ENCODE measurements around the gene ZNF593OS. TPM values are rescaled to one million over a fixed set of nuclear protein-coding genes. Genes with fewer than 3 reads are reported as not detected.

ZNF593OS gene
- total RNA-seq, 2 experiments from 2014 or later, result not detected

DNA sequence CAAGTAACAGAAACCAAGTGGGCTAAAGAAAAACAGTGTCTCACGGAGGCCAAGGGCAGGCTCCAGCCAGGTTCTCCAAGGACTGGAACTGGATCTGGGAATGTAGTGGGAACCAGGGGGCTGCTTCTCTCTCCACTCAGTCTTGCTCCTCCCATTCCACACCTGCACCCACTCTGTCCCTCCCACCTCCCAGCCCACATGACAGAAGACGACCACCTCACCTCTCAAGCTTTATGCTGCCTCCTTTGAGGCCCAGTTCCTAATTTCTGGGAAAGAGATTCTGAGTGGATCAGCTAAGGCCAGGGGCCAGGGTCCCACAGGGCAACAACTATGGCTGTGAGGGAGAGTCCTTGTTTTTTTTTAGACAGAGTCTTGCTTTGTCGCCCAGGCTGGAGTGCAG lies 43.6 kb upstream of the ZNF593OS start:
- no peaks in the 10 kb centered on the region for H3K36me3 Mint-ChIP-seq (ENCODE audit: low read depth)
- no peak overlapping the region for H3K27ac Mint-ChIP-seq
- no peaks in the 10 kb centered on the region for H3K27me3 Mint-ChIP-seq
- DNase-seq, result no peak
- TF ChIP-seq, protein P1, sequence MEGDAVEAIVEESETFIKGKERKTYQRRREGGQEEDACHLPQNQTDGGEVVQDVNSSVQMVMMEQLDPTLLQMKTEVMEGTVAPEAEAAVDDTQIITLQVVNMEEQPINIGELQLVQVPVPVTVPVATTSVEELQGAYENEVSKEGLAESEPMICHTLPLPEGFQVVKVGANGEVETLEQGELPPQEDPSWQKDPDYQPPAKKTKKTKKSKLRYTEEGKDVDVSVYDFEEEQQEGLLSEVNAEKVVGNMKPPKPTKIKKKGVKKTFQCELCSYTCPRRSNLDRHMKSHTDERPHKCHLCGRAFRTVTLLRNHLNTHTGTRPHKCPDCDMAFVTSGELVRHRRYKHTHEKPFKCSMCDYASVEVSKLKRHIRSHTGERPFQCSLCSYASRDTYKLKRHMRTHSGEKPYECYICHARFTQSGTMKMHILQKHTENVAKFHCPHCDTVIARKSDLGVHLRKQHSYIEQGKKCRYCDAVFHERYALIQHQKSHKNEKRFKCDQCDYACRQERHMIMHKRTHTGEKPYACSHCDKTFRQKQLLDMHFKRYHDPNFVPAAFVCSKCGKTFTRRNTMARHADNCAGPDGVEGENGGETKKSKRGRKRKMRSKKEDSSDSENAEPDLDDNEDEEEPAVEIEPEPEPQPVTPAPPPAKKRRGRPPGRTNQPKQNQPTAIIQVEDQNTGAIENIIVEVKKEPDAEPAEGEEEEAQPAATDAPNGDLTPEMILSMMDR (IDR thresholded peaks at IDR 0.05), result no peak
- no peak for ATAC-seq
- intact Hi-C loops (cut with micrococcal nuclease), result no loop called here
- H3K9me3 Mint-ChIP-seq, result no peaks in the 10 kb centered on the region
- ChIA-PET CTCF (interaction anchor here (1.0 to 1.4 kb wide), 2 partner anchors 19 to 202 kb away, joined by 3 to 4 read pairs; partner anchors contain the start of gene CEP85), POLR2A (interaction anchor here (0.6 kb wide), 1 partner anchor 96 kb away, joined by 3 read pairs; no protein-coding TSS in a partner anchor)
- no peaks in the 10 kb centered on the region for H3K4me1 Mint-ChIP-seq (ENCODE audit: low read depth)
- H3K4me3 Mint-ChIP-seq, result no peak overlapping the region

DNA sequence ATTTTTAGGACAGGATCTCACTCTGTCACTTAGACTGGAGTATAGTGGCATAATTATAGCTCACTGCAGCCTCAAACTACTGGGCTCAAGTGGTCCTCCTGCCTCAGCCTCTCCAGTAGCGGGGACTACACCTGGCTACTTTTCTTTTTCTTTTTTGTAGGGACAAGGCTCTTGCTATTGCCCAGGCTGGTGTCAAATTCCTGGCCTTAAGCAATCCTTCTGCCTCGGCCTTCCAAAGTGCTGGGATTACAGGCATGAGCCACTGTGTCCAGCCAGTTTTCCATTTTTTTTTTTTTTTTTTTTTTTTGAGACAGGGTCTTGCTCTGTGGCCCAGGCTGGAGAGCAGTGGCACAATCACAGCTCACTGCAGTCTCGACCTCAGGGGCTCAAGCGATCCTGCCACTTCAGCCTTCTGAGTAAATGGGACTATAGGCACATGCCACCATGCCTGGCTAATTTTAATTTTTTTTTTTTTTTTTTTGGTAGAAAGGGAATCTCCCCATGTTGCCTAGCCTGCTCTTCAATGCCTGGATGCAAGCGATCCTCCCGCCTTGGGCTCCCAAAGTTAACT lies 41.8 kb upstream of the ZNF593OS start:
- Mint-ChIP-seq H3K27ac (no peak overlapping the region), H3K9me3 (no peaks in the 10 kb centered on the region), H3K4me3 (no peak overlapping the region), H3K4me1 (ENCODE audit: low read depth) (no peaks in the 10 kb centered on the region), H3K27me3 (no peaks in the 10 kb centered on the region), H3K36me3 (ENCODE audit: low read depth) (no peaks in the 10 kb centered on the region)
- no peak for ATAC-seq
- DNase-seq, result no peak
- CTCF ChIA-PET, result interaction anchor here (0.8 to 2.9 kb wide), 4 partner anchors 9 to 204 kb away, joined by 3 to 8 read pairs (median 4); partner anchors contain the start of gene CEP85
- intact Hi-C loops (cut with micrococcal nuclease), result no loop called here
- POLR2A ChIA-PET, result interaction anchor here (1.0 kb wide), 1 partner anchor 714 kb away, joined by 3 read pairs; no protein-coding TSS in a partner anchor
- TF ChIP-seq, protein P1 (IDR thresholded peaks at IDR 0.05), result no peak

DNA sequence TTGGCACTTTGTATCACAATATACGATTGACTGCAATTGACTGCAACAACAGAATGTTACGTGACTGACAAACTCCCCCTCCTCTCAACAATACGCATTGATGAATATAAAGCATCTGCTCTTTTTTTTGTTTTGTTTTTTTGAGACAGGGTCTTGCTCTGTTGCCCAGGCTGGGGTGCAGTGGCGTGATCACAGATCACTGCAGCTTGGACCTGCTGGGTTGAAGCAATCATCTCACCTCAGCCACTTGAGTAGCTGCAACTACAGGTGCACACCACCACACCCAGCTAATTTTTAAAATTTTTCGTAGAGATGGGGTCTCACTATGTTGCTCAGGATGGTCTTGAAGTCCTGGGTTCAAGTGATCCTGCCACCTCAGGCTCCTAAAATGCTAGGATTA lies 41.1 kb upstream of the ZNF593OS start:
- no peak overlapping the region for H3K4me3 Mint-ChIP-seq

DNA sequence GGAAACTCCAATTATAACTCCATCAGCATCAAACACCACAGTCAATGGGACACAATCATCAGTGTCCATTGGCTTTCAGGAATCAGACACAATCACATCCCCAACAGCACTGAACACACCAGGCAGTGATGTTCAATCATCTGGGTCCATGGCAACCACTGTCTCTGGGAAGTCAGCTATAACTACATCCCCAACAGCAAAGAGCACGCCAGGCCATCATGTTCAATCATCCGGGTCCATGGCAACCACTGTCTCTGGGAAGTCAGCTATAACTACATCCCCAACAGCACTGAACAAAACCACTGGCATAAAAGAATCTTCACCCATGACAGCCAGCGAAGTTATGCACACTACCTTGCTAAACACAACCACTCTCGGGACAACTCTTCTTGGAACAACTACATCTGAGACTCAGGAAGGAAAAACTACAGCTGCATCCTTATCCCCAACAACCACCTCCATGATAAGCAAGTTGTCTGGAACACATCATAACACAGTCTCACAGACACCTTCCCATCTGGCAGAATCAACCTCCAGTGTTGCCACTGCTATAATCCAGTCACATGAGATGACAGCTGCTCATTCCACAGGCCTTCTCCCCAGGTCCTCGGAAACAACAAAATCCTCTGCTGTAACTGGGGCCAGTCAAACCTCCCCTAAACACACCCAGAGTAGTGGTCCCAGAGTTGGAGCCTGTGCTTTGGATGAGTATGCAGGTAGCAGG lies 38.7 kb upstream of the ZNF593OS start:
- ChIA-PET CTCF (interaction anchor here (0.7 to 1.4 kb wide), 4 partner anchors 24 to 111 kb away, joined by 3 read pairs; partner anchors contain the start of gene CEP85), POLR2A (interaction anchor here (0.9 kb wide), 1 partner anchor 235 kb away, joined by 3 read pairs; no protein-coding TSS in a partner anchor)
- Mint-ChIP-seq H3K36me3 (ENCODE audit: low read depth) (no peaks in the 10 kb centered on the region), H3K27me3 (no peaks in the 10 kb centered on the region), H3K27ac (no peak overlapping the region), H3K4me3 (no peak overlapping the region), H3K9me3 (no peaks in the 10 kb centered on the region), H3K4me1 (ENCODE audit: low read depth) (no peaks in the 10 kb centered on the region)
- no peak for DNase-seq
- no peak for ATAC-seq
- TF ChIP-seq, protein P1 (IDR thresholded peaks at IDR 0.05), result no peak
- intact Hi-C loops (cut with micrococcal nuclease), result no loop called here

More for the DNA sequence above, 41.1 kb upstream of the ZNF593OS start:
- CTCF ChIA-PET, result interaction anchor here (0.8 to 2.9 kb wide), 5 partner anchors 8 to 205 kb away, joined by 3 to 8 read pairs (median 4); partner anchors contain the start of gene CEP85
- ATAC-seq (no peak), DNase-seq (no peak)
- Mint-ChIP-seq H3K27me3 (no peaks in the 10 kb centered on the region), H3K9me3 (no peaks in the 10 kb centered on the region), H3K36me3 (ENCODE audit: low read depth) (no peaks in the 10 kb centered on the region), H3K27ac (no peak overlapping the region), H3K4me1 (ENCODE audit: low read depth) (no peaks in the 10 kb centered on the region)
- POLR2A ChIA-PET, result interaction anchor here (1.0 kb wide), 1 partner anchor 715 kb away, joined by 3 read pairs; no protein-coding TSS in a partner anchor
- intact Hi-C loops (cut with micrococcal nuclease), result no loop called here
- TF ChIP-seq, protein P1 (IDR thresholded peaks at IDR 0.05), result no peak
